H9 (cell line): ENCODE results near the gene VKORC1. TPM values are rescaled to one million over a fixed set of nuclear protein-coding genes. Genes with fewer than 3 reads are reported as not detected.

Experiments used
- DNase-seq: peaks from one replicate; pipeline ENCODE4 v3.0.0-alpha.2; 2017
- H2AFZ ChIP-seq: one replicate; pipeline ENCODE4 v1.6.1; 2013; ENCODE audit warnings: mild to moderate bottlenecking, low read length, control low read depth, moderate library complexity
- H2AK5ac ChIP-seq: 2 replicates; pipeline ENCODE4 v1.6.1; 2013; ENCODE audit warnings: low read length, control low read depth, mixed read lengths; ENCODE audit not compliant: insufficient read length
- H2BK120ac ChIP-seq: one replicate; pipeline ENCODE4 v1.6.1; 2013; ENCODE audit warnings: low read depth, mild to moderate bottlenecking, low read length, control low read depth, inconsistent platforms; ENCODE audit not compliant: poor library complexity, severe bottlenecking
- H2BK12ac ChIP-seq: 2 replicates; pipeline ENCODE4 v1.6.1; 2013; ENCODE audit warnings: low read length, control low read depth, mixed read lengths, low read depth; ENCODE audit not compliant: insufficient read length
- H2BK15ac ChIP-seq: 2 replicates; pipeline ENCODE4 v1.6.1; 2013; ENCODE audit warnings: low read depth, low read length, control low read depth
- H2BK20ac ChIP-seq: one replicate; pipeline ENCODE4 v1.6.1; 2013; ENCODE audit warnings: low read depth, mild to moderate bottlenecking, low read length, control low read depth, inconsistent platforms; ENCODE audit not compliant: poor library complexity, severe bottlenecking
- H2BK5ac ChIP-seq: 2 replicates; pipeline ENCODE4 v1.6.1; 2013; ENCODE audit warnings: low read length, control low read depth, mixed read lengths; ENCODE audit not compliant: insufficient read length
- H3K14ac ChIP-seq: 2 replicates; pipeline ENCODE4 v1.6.1; 2013; ENCODE audit warnings: low read length, control low read depth; ENCODE audit not compliant: insufficient read depth
- H3K18ac ChIP-seq: 2 replicates; pipeline ENCODE4 v1.6.1; 2013; ENCODE audit warnings: low read depth, mild to moderate bottlenecking, mixed read lengths, low read length, control low read depth; ENCODE audit not compliant: insufficient read length
- H3K23ac ChIP-seq: 2 replicates; pipeline ENCODE4 v1.6.1; 2013; ENCODE audit warnings: low read length, control low read depth, mixed read lengths, low read depth; ENCODE audit not compliant: insufficient read length
- H3K23me2 ChIP-seq: 2 replicates; pipeline ENCODE4 v1.6.1; 2013; ENCODE audit warnings: low read depth, mild to moderate bottlenecking, mixed read lengths, low read length, control low read depth; ENCODE audit not compliant: insufficient read length, poor library complexity, severe bottlenecking
- H3K27ac ChIP-seq: 2 replicates; pipeline ENCODE4 v1.5.1; 2013; ENCODE audit warnings: low read length, control low read depth, mixed read lengths, low read depth; ENCODE audit not compliant: insufficient read length
- H3K27me3 ChIP-seq: 2 replicates; pipeline ENCODE4 v1.6.1; 2013; ENCODE audit warnings: low read length, control low read depth, inconsistent platforms; ENCODE audit not compliant: insufficient read depth
- H3K4ac ChIP-seq: 2 replicates; pipeline ENCODE4 v1.6.1; 2013; ENCODE audit warnings: low read depth, mild to moderate bottlenecking, control low read depth, inconsistent platforms, low read length, moderate library complexity
- H3K4me1 ChIP-seq: 2 replicates; pipeline ENCODE4 v1.6.1; 2013; ENCODE audit warnings: low read length, control low read depth, inconsistent platforms; ENCODE audit not compliant: insufficient read depth
- H3K4me2 ChIP-seq: 2 replicates; pipeline ENCODE4 v1.6.1; 2013; ENCODE audit warnings: low read length, control low read depth, mixed read lengths; ENCODE audit not compliant: insufficient read length, insufficient read depth
- H3K56ac ChIP-seq: 2 replicates; pipeline ENCODE4 v1.6.1; 2013; ENCODE audit warnings: low read depth, mild to moderate bottlenecking, mixed read lengths, low read length, control low read depth; ENCODE audit not compliant: insufficient read length
- H3K79me1 ChIP-seq: 2 replicates; pipeline ENCODE4 v1.6.1; 2013; ENCODE audit warnings: low read depth, mild to moderate bottlenecking, moderate library complexity, low read length, control low read depth, inconsistent platforms; ENCODE audit not compliant: insufficient read depth, poor library complexity, severe bottlenecking
- H3K79me2 ChIP-seq: 2 replicates; pipeline ENCODE4 v1.6.1; 2013; ENCODE audit warnings: low read length, control low read depth, inconsistent platforms; ENCODE audit not compliant: insufficient read depth
- H3K9ac ChIP-seq: 2 replicates; pipeline ENCODE4 v1.6.1; 2013; ENCODE audit warnings: low read length, control low read depth, mixed read lengths; ENCODE audit not compliant: insufficient read length; ENCODE audit errors: extremely low read depth
- H3K9me3 ChIP-seq: one replicate; pipeline ENCODE4 v1.6.1; 2013; ENCODE audit warnings: low read depth, low read length, inconsistent platforms; ENCODE audit not compliant: control insufficient read depth
- H3T11ph ChIP-seq: one replicate; pipeline ENCODE4 v1.6.1; 2013; ENCODE audit warnings: mild to moderate bottlenecking, low read length, control low read depth, inconsistent platforms
- H4K20me1 ChIP-seq: one replicate; pipeline ENCODE4 v1.6.1; 2013; ENCODE audit not compliant: control insufficient read depth, insufficient read length, insufficient read depth
- H4K5ac ChIP-seq: 2 replicates; pipeline ENCODE4 v1.6.1; 2013; ENCODE audit warnings: low read depth, mild to moderate bottlenecking, mixed read lengths, low read length, control low read depth; ENCODE audit not compliant: insufficient read length
- H4K8ac ChIP-seq: replicated peaks from 2 replicates; pipeline ENCODE4 v1.6.1; 2013; ENCODE audit warnings: low read length, control low read depth, mixed read lengths, low read depth; ENCODE audit not compliant: insufficient read length
- H4K91ac ChIP-seq: 2 replicates; pipeline ENCODE4 v1.6.1; 2013; ENCODE audit warnings: low read depth, mild to moderate bottlenecking, moderate library complexity, mixed read lengths, low read length, control low read depth; ENCODE audit not compliant: insufficient read length
- H3K27ac Mint-ChIP-seq, 3 experiments: 2 replicates in 2 of 3; 3 replicates in 1 of 3; pipeline ENCODE4 v1.8.0; 2020 to 2021; ENCODE audit warnings: mixed read lengths in 3 of 3, mild to moderate bottlenecking in 1 of 3, moderate library complexity in 1 of 3
- H3K27me3 Mint-ChIP-seq: 2 replicates; pipeline ENCODE4 v1.8.0; 2021; ENCODE audit warnings: low read depth, mild to moderate bottlenecking, moderate library complexity, mixed read lengths
- H3K36me3 Mint-ChIP-seq, 3 experiments: 2 replicates in 2 of 3; 3 replicates in 1 of 3; pipeline ENCODE4 v1.8.0; 2020 to 2021; ENCODE audit warnings: low read depth in 3 of 3, mixed read lengths in 3 of 3; ENCODE audit not compliant: insufficient read depth in 1 of 3
- H3K4me1 Mint-ChIP-seq, 2 experiments: 2 replicates each; pipeline ENCODE4 v1.8.0; 2020; ENCODE audit warnings: mixed read lengths in 2 of 2
- H3K4me3 Mint-ChIP-seq, 2 experiments: 2 replicates in 1 of 2; 3 replicates in 1 of 2; pipeline ENCODE4 v1.8.0; 2020 to 2021; ENCODE audit warnings: mild to moderate bottlenecking in 2 of 2, mixed read lengths in 2 of 2, moderate library complexity in 1 of 2
- H3K9me3 Mint-ChIP-seq, 2 experiments: 2 replicates in 1 of 2; 3 replicates in 1 of 2; pipeline ENCODE4 v1.8.0; 2020; ENCODE audit warnings: mild to moderate bottlenecking in 2 of 2, mixed read lengths in 2 of 2, moderate library complexity in 1 of 2
- WGBS: extraction: QIAGEN DNeasy Blood & Tissue Kit; methylation state at CpG from one replicate; pipeline ENCODE4 v1.1.7; 2013; ENCODE audit warnings: missing lambda C conversion rate, low lambda C conversion rate, mixed read lengths; ENCODE audit not compliant: insufficient read length; ENCODE audit errors: extremely low coverage; 5-methylcytosine and 5-hydroxymethylcytosine counted together
- total RNA-seq: library from RNA; stranded (reverse); gene quantifications from 2 replicates; pipeline ENCODE4 v1.2.1, GENCODE V29; 2021
- TF ChIP-seq, protein P1 (sequence below): fragments of 200-600 bp; sonication (generic); conservative IDR thresholded peaks from 3 replicates; pipeline ENCODE4 v1.8.0; 2021; ENCODE audit warnings: antibody characterized with exemption, mild to moderate bottlenecking

The VKORC1 gene
- total RNA-seq, 1 experiment from 2014 or later, result 93.9 TPM

DNA sequence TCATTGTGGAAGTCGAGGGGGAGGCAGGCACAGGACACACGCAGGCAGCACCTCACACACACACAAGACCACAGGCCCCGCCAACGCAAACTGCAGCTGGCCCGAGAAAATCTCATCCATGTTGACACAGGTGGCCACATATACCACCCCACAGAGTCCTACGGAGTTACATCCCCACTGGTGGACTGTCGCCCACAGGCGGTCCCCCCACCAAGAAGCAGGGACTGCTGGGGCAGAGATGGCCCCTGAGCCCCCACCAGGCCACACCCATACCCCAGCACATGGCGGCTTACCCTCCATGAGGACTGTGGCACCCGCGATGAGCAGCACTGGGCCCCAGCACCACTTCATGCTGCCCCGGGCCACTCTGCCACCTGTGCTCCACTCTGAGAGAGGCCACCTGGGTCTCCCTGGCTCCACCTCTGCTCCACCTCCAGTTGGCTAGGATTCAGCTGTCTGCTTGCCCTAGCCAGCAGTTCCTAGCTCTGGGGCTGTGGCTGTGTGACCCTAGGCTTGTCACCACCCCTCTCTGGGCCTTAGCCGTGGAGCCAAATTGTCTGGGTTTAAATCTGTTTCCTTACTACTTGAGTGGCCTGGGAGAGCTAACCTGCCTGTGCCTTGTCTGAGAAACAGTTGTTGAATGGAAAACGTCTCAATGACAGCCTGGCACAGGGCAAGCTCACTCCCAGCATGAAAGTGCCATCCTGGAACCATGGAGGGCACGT is 6.0 kb downstream of the VKORC1 start, which contains the start of gene PRSS53:
PRSS53 (minus strand) TSS at position 485 of the 725 bp plus-strand sequence; CDS start at position 351, 134 bp downstream.
- no peak within 1 kb of the TSS for H3K23ac ChIP-seq
- WGBS, result no CpG with 5 or more reads among the region's 15 CpGs
- Mint-ChIP-seq H3K4me1 (peaks cover 3 to 4% of the 10 kb centered on the region in 2 experiments; a peak in 2 of 4 replicates), H3K27me3 (no peaks in the 10 kb centered on the region), H3K36me3 (peaks cover 3 to 27% (median 24%) of the 10 kb centered on the region in 3 experiments; a peak in 6 of 7 replicates), H3K27ac (no peak within 1 kb of the TSS; a peak in 1 of 7 replicates), H3K4me3 (no peak within 1 kb of the TSS), H3K9me3 (no peaks in the 10 kb centered on the region)
- TF ChIP-seq, protein P1, sequence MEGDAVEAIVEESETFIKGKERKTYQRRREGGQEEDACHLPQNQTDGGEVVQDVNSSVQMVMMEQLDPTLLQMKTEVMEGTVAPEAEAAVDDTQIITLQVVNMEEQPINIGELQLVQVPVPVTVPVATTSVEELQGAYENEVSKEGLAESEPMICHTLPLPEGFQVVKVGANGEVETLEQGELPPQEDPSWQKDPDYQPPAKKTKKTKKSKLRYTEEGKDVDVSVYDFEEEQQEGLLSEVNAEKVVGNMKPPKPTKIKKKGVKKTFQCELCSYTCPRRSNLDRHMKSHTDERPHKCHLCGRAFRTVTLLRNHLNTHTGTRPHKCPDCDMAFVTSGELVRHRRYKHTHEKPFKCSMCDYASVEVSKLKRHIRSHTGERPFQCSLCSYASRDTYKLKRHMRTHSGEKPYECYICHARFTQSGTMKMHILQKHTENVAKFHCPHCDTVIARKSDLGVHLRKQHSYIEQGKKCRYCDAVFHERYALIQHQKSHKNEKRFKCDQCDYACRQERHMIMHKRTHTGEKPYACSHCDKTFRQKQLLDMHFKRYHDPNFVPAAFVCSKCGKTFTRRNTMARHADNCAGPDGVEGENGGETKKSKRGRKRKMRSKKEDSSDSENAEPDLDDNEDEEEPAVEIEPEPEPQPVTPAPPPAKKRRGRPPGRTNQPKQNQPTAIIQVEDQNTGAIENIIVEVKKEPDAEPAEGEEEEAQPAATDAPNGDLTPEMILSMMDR, result no peak
- no peak within 1 kb of the TSS for H3K9ac ChIP-seq
- no peak within 1 kb of the TSS for H2BK15ac ChIP-seq
- H3K23me2 ChIP-seq, result peaks cover 5% of the 10 kb centered on the region
- H3K14ac ChIP-seq, result no peak within 1 kb of the TSS
- H2BK5ac ChIP-seq, result no peak within 1 kb of the TSS
- no peaks in the 10 kb centered on the region for H4K20me1 ChIP-seq
- H3T11ph ChIP-seq, result no peak within 1 kb of the TSS
- H4K5ac ChIP-seq, result no peak within 1 kb of the TSS
- no peak within 1 kb of the TSS for H4K8ac ChIP-seq
- H2BK120ac ChIP-seq, result no peak within 1 kb of the TSS
- H2BK20ac ChIP-seq, result no peak within 1 kb of the TSS
- no peak within 1 kb of the TSS for H3K4ac ChIP-seq
- no peaks in the 10 kb centered on the region for H3K4me1 ChIP-seq
- H3K79me1 ChIP-seq, result peaks cover 2% of the 10 kb centered on the region
- H2BK12ac ChIP-seq, result no peak within 1 kb of the TSS
- H3K79me2 ChIP-seq, result peaks cover 2% of the 10 kb centered on the region; the same call in 1 of the 2 replicates
- H3K18ac ChIP-seq, result no peak within 1 kb of the TSS
- no peaks in the 10 kb centered on the region for H3K9me3 ChIP-seq
- no peak within 1 kb of the TSS for H4K91ac ChIP-seq
- no peak within 1 kb of the TSS for H2AFZ ChIP-seq
- no peak within 1 kb of the TSS for H3K4me2 ChIP-seq
- no peak within 1 kb of the TSS for H3K56ac ChIP-seq
- H2AK5ac ChIP-seq, result no peak within 1 kb of the TSS
- H3K27ac ChIP-seq, result no peak within 1 kb of the TSS
- DNase-seq, result no peak
- H3K27me3 ChIP-seq, result no peaks in the 10 kb centered on the region
